B cell (primary cell): ENCODE measurements around the gene LRRC14B.

ENCODE experiments used
- EZH2 ChIP-seq: IDR thresholded peaks from 2 replicates; pipeline ENCODE4 v1.6.1; 2012; ENCODE audit warnings: borderline replicate concordance, low read depth, mild to moderate bottlenecking, moderate library complexity, low read length; ENCODE audit not compliant: insufficient read depth, poor library complexity, severe bottlenecking
- TF ChIP-seq, protein P1 (sequence below): fragments of 200-600 bp; IDR thresholded peaks from one replicate; pipeline ENCODE4 v1.8.0; 2022; ENCODE audit warnings: antibody characterized with exemption, mild to moderate bottlenecking

DNA sequence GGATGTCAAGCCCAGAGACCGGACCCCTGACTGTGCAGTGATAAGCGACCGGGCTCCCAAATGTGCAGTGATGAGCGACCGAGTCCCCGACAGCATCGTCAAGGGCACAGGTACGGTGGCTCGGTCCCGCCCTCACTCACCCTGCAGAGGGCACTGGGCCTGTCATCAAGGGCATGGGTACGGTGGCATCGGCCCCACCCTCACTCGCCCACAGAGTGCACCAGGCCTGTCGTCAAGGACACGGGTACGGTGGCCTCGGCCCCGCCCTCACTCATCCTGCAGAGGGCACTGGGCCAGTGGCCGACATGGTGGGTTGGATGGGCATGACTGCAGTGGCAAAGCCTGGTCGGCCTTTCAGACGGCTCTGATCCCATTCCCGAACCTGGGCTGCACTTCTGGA is 9.7 kb upstream of the LRRC14B start:
- TF ChIP-seq, protein P1, sequence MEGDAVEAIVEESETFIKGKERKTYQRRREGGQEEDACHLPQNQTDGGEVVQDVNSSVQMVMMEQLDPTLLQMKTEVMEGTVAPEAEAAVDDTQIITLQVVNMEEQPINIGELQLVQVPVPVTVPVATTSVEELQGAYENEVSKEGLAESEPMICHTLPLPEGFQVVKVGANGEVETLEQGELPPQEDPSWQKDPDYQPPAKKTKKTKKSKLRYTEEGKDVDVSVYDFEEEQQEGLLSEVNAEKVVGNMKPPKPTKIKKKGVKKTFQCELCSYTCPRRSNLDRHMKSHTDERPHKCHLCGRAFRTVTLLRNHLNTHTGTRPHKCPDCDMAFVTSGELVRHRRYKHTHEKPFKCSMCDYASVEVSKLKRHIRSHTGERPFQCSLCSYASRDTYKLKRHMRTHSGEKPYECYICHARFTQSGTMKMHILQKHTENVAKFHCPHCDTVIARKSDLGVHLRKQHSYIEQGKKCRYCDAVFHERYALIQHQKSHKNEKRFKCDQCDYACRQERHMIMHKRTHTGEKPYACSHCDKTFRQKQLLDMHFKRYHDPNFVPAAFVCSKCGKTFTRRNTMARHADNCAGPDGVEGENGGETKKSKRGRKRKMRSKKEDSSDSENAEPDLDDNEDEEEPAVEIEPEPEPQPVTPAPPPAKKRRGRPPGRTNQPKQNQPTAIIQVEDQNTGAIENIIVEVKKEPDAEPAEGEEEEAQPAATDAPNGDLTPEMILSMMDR: no peak
- no peak for TF ChIP-seq EZH2
